ENCODE measurements around the gene ENHO. TPM values are rescaled to one million over a fixed set of nuclear protein-coding genes. Genes with fewer than 3 reads are reported as not detected.

ENHO gene
- total and polyA plus RNA-seq, 2 donors (not counting 1 experiment from before 2014, with no cell fraction given): not detected

GRCh38 chr9:34490760-34491159 is 32.0 kb downstream of the ENHO start:
- ChIA-PET POLR2A (no interaction called here), CTCF (interaction anchor here (1.0 to 1.7 kb wide), 3 partner anchors 9 to 87 kb away, joined by 3 to 5 read pairs (median 3); no protein-coding TSS in a partner anchor)
- no peak overlapping the region for H3K27ac Mint-ChIP-seq
- ATAC-seq (ENCODE audit: low read depth): no peak
- H3K27ac ChIP-seq (ENCODE audit: low read length in 2 of 2): no peak overlapping the region
- H3K4me2 ChIP-seq (replicated peaks; ENCODE audit: low read depth, low read length, poor library complexity, severe bottlenecking): no peak overlapping the region
- no peaks in the 10 kb centered on the region for H3K9me3 Mint-ChIP-seq (ENCODE audit: insufficient read depth)
- no peaks in the 10 kb centered on the region for H3K36me3 ChIP-seq (replicated peaks in 1 of 2; ENCODE audit: control extremely low read depth in 1 of 2, control insufficient read depth in 1 of 2, extremely low read depth in 1 of 2, insufficient read depth in 2 of 2, low read length in 1 of 2)
- no peak overlapping the region for H3K4me3 Mint-ChIP-seq
- H4K20me1 ChIP-seq (ENCODE audit: control insufficient read depth, insufficient read depth, low read length, poor library complexity, severe bottlenecking): no peaks in the 10 kb centered on the region
- H3K27me3 ChIP-seq (replicated peaks in 1 of 4; ENCODE audit: control extremely low read depth in 1 of 4, control insufficient read depth in 3 of 4, insufficient read depth in 4 of 4, low read length in 3 of 4): peaks cover 0 to 26% (median 10%) of the 10 kb centered on the region in 4 experiments
- H3K9ac ChIP-seq (ENCODE audit: low read length): no peak overlapping the region
- no peaks in the 10 kb centered on the region for H3K79me2 ChIP-seq (ENCODE audit: control insufficient read depth, insufficient read depth, low read length)
- no peaks in the 10 kb centered on the region for H3K4me1 ChIP-seq (ENCODE audit: control insufficient read depth in 2 of 2, insufficient read depth in 2 of 2, low read length in 2 of 2)
- H3K27me3 Mint-ChIP-seq: peaks cover 43% of the 10 kb centered on the region
- intact Hi-C loops (cut with micrococcal nuclease): no loop called here
- no peaks in the 10 kb centered on the region for H3K9me3 ChIP-seq (ENCODE audit: control extremely low read depth in 1 of 3, control insufficient read depth in 2 of 3, insufficient read depth in 1 of 3, low read length in 2 of 3)
- 74% methylated on average over 3 of the region's 3 CpGs for WGBS (ENCODE audit: insufficient coverage)
- H3K4me1 Mint-ChIP-seq: no peaks in the 10 kb centered on the region
- TF ChIP-seq CTCF (IDR thresholded peaks at IDR 0.05) (no peak), EZH2 (IDR thresholded peaks at IDR 0.05; ENCODE audit: borderline replicate concordance, insufficient read depth, low read depth, low read length, poor library complexity, severe bottlenecking) (no peak)
- no peak for DNase-seq
- H3K4me3 ChIP-seq (ENCODE audit: control extremely low read depth in 1 of 5, extremely low read depth in 1 of 5, insufficient read depth in 1 of 5, low read depth in 2 of 5, low read length in 4 of 5): no peak overlapping the region
- no peak overlapping the region for H2AFZ ChIP-seq (ENCODE audit: insufficient read depth, low read depth, low read length, poor library complexity, severe bottlenecking)

DNA sequence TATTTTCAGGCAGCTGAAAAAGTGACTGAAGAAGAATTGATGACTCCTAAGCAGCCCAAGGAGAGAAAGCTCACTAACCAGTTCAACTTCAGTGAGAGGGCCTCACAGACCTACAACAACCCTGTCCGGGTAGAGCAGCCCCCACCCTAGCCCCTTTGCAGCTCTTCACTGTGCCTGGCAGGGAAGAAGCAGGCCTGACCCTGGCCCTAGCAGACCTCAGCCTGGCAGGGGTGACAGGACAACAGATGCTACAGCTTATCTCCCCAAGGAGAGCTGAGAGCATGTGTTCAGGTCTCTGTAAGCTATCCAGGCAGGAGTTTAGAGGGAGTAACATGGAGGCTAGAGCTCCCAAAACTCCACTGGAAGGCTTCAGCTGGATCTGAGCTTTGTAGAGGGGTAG is 32.4 kb downstream of the ENHO start:
- Histone ChIP-seq H3K36me3 (replicated peaks in 1 of 2; ENCODE audit: control extremely low read depth in 1 of 2, control insufficient read depth in 1 of 2, extremely low read depth in 1 of 2, insufficient read depth in 2 of 2, low read length in 1 of 2) (no peaks in the 10 kb centered on the region), H2AFZ (ENCODE audit: insufficient read depth, low read depth, low read length, poor library complexity, severe bottlenecking) (no peak overlapping the region), H3K4me2 (replicated peaks; ENCODE audit: low read depth, low read length, poor library complexity, severe bottlenecking) (no peak overlapping the region), H3K27ac (ENCODE audit: low read length in 2 of 2) (no peak overlapping the region), H3K9ac (ENCODE audit: low read length) (no peak overlapping the region), H3K4me3 (ENCODE audit: control extremely low read depth in 1 of 5, extremely low read depth in 1 of 5, insufficient read depth in 1 of 5, low read depth in 2 of 5, low read length in 4 of 5) (no peak overlapping the region), H3K27me3 (replicated peaks in 1 of 4; ENCODE audit: control extremely low read depth in 1 of 4, control insufficient read depth in 3 of 4, insufficient read depth in 4 of 4, low read length in 3 of 4) (peaks cover 0 to 26% (median 10%) of the 10 kb centered on the region in 4 experiments), H3K4me1 (ENCODE audit: control insufficient read depth in 2 of 2, insufficient read depth in 2 of 2, low read length in 2 of 2) (no peaks in the 10 kb centered on the region), H3K79me2 (ENCODE audit: control insufficient read depth, insufficient read depth, low read length) (no peaks in the 10 kb centered on the region), H4K20me1 (ENCODE audit: control insufficient read depth, insufficient read depth, low read length, poor library complexity, severe bottlenecking) (no peaks in the 10 kb centered on the region), H3K9me3 (ENCODE audit: control extremely low read depth in 1 of 3, control insufficient read depth in 2 of 3, insufficient read depth in 1 of 3, low read length in 2 of 3) (no peaks in the 10 kb centered on the region)
- Mint-ChIP-seq H3K27me3 (peaks cover 43% of the 10 kb centered on the region), H3K9me3 (ENCODE audit: insufficient read depth) (no peaks in the 10 kb centered on the region), H3K27ac (no peak overlapping the region), H3K4me3 (no peak overlapping the region), H3K4me1 (no peaks in the 10 kb centered on the region)
- no peak for TF ChIP-seq CTCF (IDR thresholded peaks at IDR 0.05)
- no peak for TF ChIP-seq EZH2 (IDR thresholded peaks at IDR 0.05; ENCODE audit: borderline replicate concordance, insufficient read depth, low read depth, low read length, poor library complexity, severe bottlenecking)
- CTCF ChIA-PET: interaction anchor here (0.6 to 1.7 kb wide), 2 partner anchors 10 to 74 kb away, joined by 3 to 5 read pairs; no protein-coding TSS in a partner anchor
- no peak for ATAC-seq (ENCODE audit: low read depth)
- POLR2A ChIA-PET: no interaction called here
- WGBS (ENCODE audit: insufficient coverage): 60% methylated on average over 1 of the region's 1 CpG
- no peak for DNase-seq
- intact Hi-C loops (cut with micrococcal nuclease): no loop called here

All from B cell (primary cell).